ENCODE measurements around the gene DESI2.

- no peak for TF ChIP-seq POLR2A (IDR thresholded peaks at IDR 0.05; ENCODE audit: low read length)
- no peak for TF ChIP-seq CTCF (IDR thresholded peaks at IDR 0.05)
- no peak for TF ChIP-seq HMGXB4 (CRISPR knock-in tag; IDR thresholded peaks at IDR 0.05; ENCODE audit: borderline replicate concordance)
- TF ChIP-seq RAD21 (conservative IDR thresholded peaks at IDR 0.05 in 1 of 2, IDR thresholded peaks at IDR 0.05 in 1 of 2) = no peak
Measured at GRCh38 chr1:244700808-244701207, 47.9 kb downstream of the DESI2 start.
